DOHH2 (cell line): Measurements from ENCODE around the gene CEBPG.

Source experiments
- CTCF ChIP-seq: fragments of 200-600 bp; sonication (generic); IDR thresholded peaks from one replicate; pipeline ENCODE4 v1.5.1; 2014; ENCODE audit warnings: antibody characterized with exemption, mild to moderate bottlenecking, low read depth, low read length; ENCODE audit not compliant: poor library complexity, severe bottlenecking
- EZH2phosphoT487 ChIP-seq: fragments of 200-600 bp; sonication (generic); IDR thresholded peaks from 2 replicates; pipeline ENCODE4 v1.6.1; 2017; ENCODE audit warnings: borderline replicate concordance, mild to moderate bottlenecking, antibody characterized with exemption, low read length, moderate library complexity, mixed read lengths

GRCh38 chr19:33390101-33390907 lies 16.8 kb downstream of the CEBPG start:
- no peak for TF ChIP-seq CTCF
- no peak for TF ChIP-seq EZH2phosphoT487
